IMR-90 (cell line): ENCODE measurements around the gene VPS25. TPM values are rescaled to one million over a fixed set of nuclear protein-coding genes. Genes with fewer than 3 reads are reported as not detected.
A peak's percentile ranks its signal among the peaks of the same experiment; 100 is the strongest.

Experiments
- ATAC-seq: fragments of 200-7000 bp; cut with Tn5 transposase; 2 replicates; pipeline ENCODE4 v1.9.1; 2020; ENCODE audit warnings: low read depth, mild to moderate bottlenecking, moderate library complexity
- BruUV-seq: library from RNA; stranded (reverse); fragments of 400-500 nt; replicated peaks from 2 replicates; lab custom pipeline; 2021; lab: Mats Ljungman, UMichigan
- CTCF ChIA-PET: fragments of 300-600 bp; formaldehyde crosslinking; extraction: SDS; loops from one replicate; lab custom pipeline; 2021; ENCODE audit warnings: antibody characterized with exemption; lab: Yijun Ruan, JAX
- POLR2A ChIA-PET: fragments of 300-600 bp; sonication (Branson Sonifier 250); formaldehyde crosslinking; loops from one replicate; lab custom pipeline; 2022; ENCODE audit warnings: antibody characterized with exemption; ENCODE audit not compliant: unreplicated experiment; lab: Charles Lee
- DNase-seq: peaks from one replicate; pipeline ENCODE4 v3.0.0; 2013
- H2AFZ ChIP-seq: replicated peaks from 2 replicates; pipeline ENCODE3; 2013; ENCODE audit warnings: low read length, mild to moderate bottlenecking; ENCODE audit not compliant: poor library complexity
- H2AK5ac ChIP-seq: 2 replicates; pipeline ENCODE4 v1.6.1; 2013; ENCODE audit warnings: low read depth, low read length, inconsistent platforms
- H2AK9ac ChIP-seq: replicated peaks from 2 replicates; pipeline ENCODE3; 2013; ENCODE audit warnings: mild to moderate bottlenecking, low read depth, low read length, moderate library complexity; ENCODE audit not compliant: poor library complexity
- H2BK120ac ChIP-seq: 2 replicates; pipeline ENCODE4 v1.6.1; 2013; ENCODE audit warnings: low read depth, low read length, inconsistent platforms
- H2BK15ac ChIP-seq: 3 replicates; pipeline ENCODE4 v1.6.1; 2013; ENCODE audit warnings: low read depth, low read length, inconsistent platforms
- H2BK20ac ChIP-seq: 2 replicates; pipeline ENCODE4 v1.6.1; 2013; ENCODE audit warnings: low read depth, mild to moderate bottlenecking, inconsistent platforms, low read length, moderate library complexity
- H2BK5ac ChIP-seq: 2 replicates; pipeline ENCODE4 v1.6.1; 2013; ENCODE audit warnings: mild to moderate bottlenecking, low read depth, low read length, inconsistent platforms; ENCODE audit not compliant: poor library complexity, severe bottlenecking
- H3K14ac ChIP-seq: replicated peaks from 2 replicates; pipeline ENCODE4 v1.6.1; 2013; ENCODE audit warnings: low read depth, low read length, inconsistent platforms
- H3K18ac ChIP-seq: 2 replicates; pipeline ENCODE4 v1.6.1; 2013; ENCODE audit warnings: low read depth, low read length, control low read depth
- H3K23ac ChIP-seq: 2 replicates; pipeline ENCODE4 v1.6.1; 2013; ENCODE audit warnings: low read depth, low read length, inconsistent platforms
- H3K27ac ChIP-seq: 2 replicates; pipeline ENCODE4 v1.5.1; 2013; ENCODE audit warnings: mild to moderate bottlenecking, control low read depth, low read length; ENCODE audit not compliant: insufficient read depth
- H3K27me3 ChIP-seq: 2 replicates; pipeline ENCODE4 v1.6.1; 2013; ENCODE audit warnings: low read length; ENCODE audit not compliant: control insufficient read depth, insufficient read depth
- H3K36me3 ChIP-seq: 2 replicates; pipeline ENCODE4 v1.6.1; 2013; ENCODE audit warnings: low read length, mixed read lengths; ENCODE audit not compliant: control insufficient read depth, insufficient read depth
- H3K4ac ChIP-seq: 2 replicates; pipeline ENCODE4 v1.6.1; 2013; ENCODE audit warnings: low read depth, low read length, inconsistent platforms
- H3K4me1 ChIP-seq: 2 replicates; pipeline ENCODE4 v1.6.1; 2013; ENCODE audit warnings: low read length, mixed read lengths; ENCODE audit not compliant: control insufficient read depth, insufficient read depth
- H3K4me2 ChIP-seq: 2 replicates; pipeline ENCODE4 v1.6.1; 2013; ENCODE audit warnings: low read depth, mild to moderate bottlenecking, control low read depth, low read length, moderate library complexity
- H3K4me3 ChIP-seq: 2 replicates; pipeline ENCODE4 v1.5.1; 2013; ENCODE audit warnings: low read depth, mild to moderate bottlenecking, control low read depth, low read length, moderate library complexity; ENCODE audit not compliant: insufficient read depth
- H3K56ac ChIP-seq: 2 replicates; pipeline ENCODE4 v1.6.1; 2013; ENCODE audit warnings: low read length, inconsistent platforms; ENCODE audit not compliant: insufficient read depth; ENCODE audit errors: extremely low read depth
- H3K79me1 ChIP-seq, 2 experiments: 2 replicates each; pipeline ENCODE4 v1.6.1; 2013; ENCODE audit warnings: low read length in 2 of 2, inconsistent platforms in 1 of 2, low read depth in 1 of 2
- H3K9ac ChIP-seq: 2 replicates; pipeline ENCODE4 v1.6.1; 2013; ENCODE audit warnings: low read depth, low read length, control low read depth
- H3K9me1 ChIP-seq: 2 replicates; pipeline ENCODE4 v1.6.1; 2013; ENCODE audit warnings: low read length, inconsistent platforms; ENCODE audit not compliant: insufficient read depth
- H3K9me3 ChIP-seq: 2 replicates; pipeline ENCODE4 v1.6.1; 2013; ENCODE audit warnings: low read length; ENCODE audit not compliant: control insufficient read depth, insufficient read depth
- H4K20me1 ChIP-seq: 2 replicates; pipeline ENCODE4 v1.6.1; 2013; ENCODE audit warnings: low read length, inconsistent platforms; ENCODE audit not compliant: insufficient read depth
- H4K5ac ChIP-seq: 2 replicates; pipeline ENCODE4 v1.6.1; 2013; ENCODE audit warnings: mild to moderate bottlenecking, low read depth, low read length, control low read depth
- H4K8ac ChIP-seq, 2 experiments: 2 replicates each; pipeline ENCODE4 v1.6.1; 2013; ENCODE audit warnings: low read depth in 2 of 2, low read length in 2 of 2, control low read depth in 1 of 2, inconsistent platforms in 1 of 2
- H4K91ac ChIP-seq: 2 replicates; pipeline ENCODE4 v1.6.1; 2013; ENCODE audit warnings: low read depth, low read length, inconsistent platforms; ENCODE audit not compliant: insufficient read depth
- WGBS, 2 experiments: methylation state at CpG; one replicate each; pipeline versions ENCODE4 v1.1.5 to v1.1.7; 2013; ENCODE audit warnings: missing lambda C conversion rate in 2 of 2; ENCODE audit not compliant: insufficient read length in 1 of 2; ENCODE audit errors: extremely low coverage in 2 of 2; 5-methylcytosine and 5-hydroxymethylcytosine counted together
- dilution Hi-C: fragments of 300-500 bp; cut with HindIII; formaldehyde crosslinking; loops from one replicate; pipeline ENCODE4 v1.14.3; 2018; ENCODE audit warnings: low sequenced_read_pairs; ENCODE audit not compliant: unreplicated experiment
- in situ Hi-C: fragments of 300-500 bp; cut with MboI; formaldehyde crosslinking; loops from 3 replicates; pipeline ENCODE4 v1.14.3; 2019; ENCODE audit warnings: low sequenced_read_pairs, inconsistent platforms, mixed read lengths
- intact Hi-C: fragments of 100-400 bp; cut with micrococcal nuclease; formaldehyde crosslinking; loops from 2 replicates; pipeline ENCODE4 v1.10.0; 2022
- polyA plus RNA-seq, 3 experiments: library from polyadenylated mRNA; depleted of rRNA; stranded (reverse); fragments of >200 nt; gene quantifications; 2 replicates each; pipeline ENCODE4 v1.2.3, GENCODE V29; 2012; ENCODE audit warnings: low replicate concordance in 1 of 3
- total RNA-seq: library from RNA; depleted of rRNA; stranded (reverse); fragments of >200 nt; gene quantifications from 2 replicates; pipeline ENCODE4 v1.2.3, GENCODE V29; 2012
- TF ChIP-seq, protein P1 (sequence below): fragments of 150-350 bp; IDR thresholded peaks from 2 replicates; pipeline ENCODE4 v1.6.1; 2016; ENCODE audit warnings: low read depth, mild to moderate bottlenecking, low read length, moderate library complexity, borderline replicate concordance

VPS25 gene
- total and polyA plus RNA-seq, 2 of the 4 experiments (the other 2 are of a cell fraction) = 71.3 to 130 TPM

DNA sequence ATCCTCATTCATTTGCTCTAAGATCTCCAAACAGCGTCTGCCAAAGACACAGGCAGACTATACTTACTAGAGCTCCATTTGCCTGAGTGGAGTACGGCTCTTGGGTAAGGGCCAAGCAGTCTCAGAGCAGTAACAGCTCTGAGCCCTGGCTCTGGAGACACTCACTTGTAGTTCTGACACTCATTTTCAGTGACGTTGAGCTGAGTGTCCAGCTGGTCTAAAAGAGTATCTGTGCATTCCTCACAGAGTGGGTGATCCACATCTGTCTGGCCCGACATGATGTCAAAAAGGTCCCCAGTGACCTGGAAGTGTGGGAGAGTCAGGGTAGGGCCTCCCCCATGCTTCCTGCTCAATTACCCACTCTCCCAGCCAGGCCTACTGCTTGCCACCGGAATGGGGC, 45.1 kb downstream of the VPS25 start:
- dilution Hi-C loops = no loop called here
- WGBS, 2 experiments = 84% methylated on average over 3 of the region's 5 CpGs; no CpG with 5 or more reads in 1 of the 2 experiments
- H4K20me1 ChIP-seq = no peaks in the 10 kb centered on the region
- ATAC-seq (no peak), DNase-seq (peak; percentile 33)
- no peaks in the 10 kb centered on the region for H3K27me3 ChIP-seq
- H4K8ac ChIP-seq = peak overlapping the region in 1 of 2 experiments; percentile 44; a peak in 1 of 4 replicates
- no peak overlapping the region for H2BK15ac ChIP-seq
- peak overlapping the region; percentile 23; the same call in 1 of the 2 replicates for H3K23ac ChIP-seq
- H2BK5ac ChIP-seq = peak overlapping the region; percentile 1
- no peak overlapping the region for H3K9ac ChIP-seq
- no peak overlapping the region for H3K27ac ChIP-seq
- POLR2A ChIA-PET = no interaction called here
- H4K5ac ChIP-seq = no peak overlapping the region
- H3K56ac ChIP-seq = no peak overlapping the region
- peaks cover 32 to 41% of the 10 kb centered on the region in 2 experiments for H3K79me1 ChIP-seq
- 0 out of 2 replicates have a peak overlapping the region, but pooled peaks have one; percentile 3 for H3K14ac ChIP-seq
- no peak overlapping the region for H3K18ac ChIP-seq
- intact Hi-C loops = no loop called here
- no peaks in the 10 kb centered on the region; the same call in 1 of the 2 replicates for H3K4me1 ChIP-seq
- peaks cover 40% of the 10 kb centered on the region for H3K36me3 ChIP-seq
- BruUV-seq = no TSS peak
- no peaks in the 10 kb centered on the region for H3K9me3 ChIP-seq
- H3K4ac ChIP-seq = no peak overlapping the region
- in situ Hi-C loops = no loop called here
- no peak overlapping the region for H3K4me3 ChIP-seq
- no peak overlapping the region for H2AK5ac ChIP-seq
- 0 out of 2 replicates have a peak, but pooled peaks cover 4% of the 10 kb centered on the region for H3K9me1 ChIP-seq
- CTCF ChIA-PET = interaction anchor here (1.2 to 1.6 kb wide), 2 partner anchors 9 to 145 kb away, joined by 3 to 5 read pairs; no protein-coding TSS in a partner anchor
- no peak overlapping the region for H2AK9ac ChIP-seq
- no peak overlapping the region for H2AFZ ChIP-seq
- no peak overlapping the region for H4K91ac ChIP-seq
- no peak overlapping the region for H3K4me2 ChIP-seq
- 0 out of 2 replicates have a peak overlapping the region, but pooled peaks have one; percentile 3 for H2BK20ac ChIP-seq
- H2BK120ac ChIP-seq = no peak overlapping the region
- TF ChIP-seq, protein P1, sequence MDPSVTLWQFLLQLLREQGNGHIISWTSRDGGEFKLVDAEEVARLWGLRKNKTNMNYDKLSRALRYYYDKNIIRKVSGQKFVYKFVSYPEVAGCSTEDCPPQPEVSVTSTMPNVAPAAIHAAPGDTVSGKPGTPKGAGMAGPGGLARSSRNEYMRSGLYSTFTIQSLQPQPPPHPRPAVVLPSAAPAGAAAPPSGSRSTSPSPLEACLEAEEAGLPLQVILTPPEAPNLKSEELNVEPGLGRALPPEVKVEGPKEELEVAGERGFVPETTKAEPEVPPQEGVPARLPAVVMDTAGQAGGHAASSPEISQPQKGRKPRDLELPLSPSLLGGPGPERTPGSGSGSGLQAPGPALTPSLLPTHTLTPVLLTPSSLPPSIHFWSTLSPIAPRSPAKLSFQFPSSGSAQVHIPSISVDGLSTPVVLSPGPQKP = no peak
